Activated CD4-positive, alpha-beta T cell treated with anti-CD3 and anti-CD28 coated beads for 48 hours (primary cell): ENCODE measurements around the gene FAM131C.
"Not testable (repeated sequence)": the region's sequence is repeated elsewhere in the genome, so short reads cannot be mapped to it uniquely, and the experiment has no call there.

Experiments used
- DNase-seq: peaks from one replicate; pipeline ENCODE4 v3.0.0-alpha.2; 2020

FAM131C gene, protein sequence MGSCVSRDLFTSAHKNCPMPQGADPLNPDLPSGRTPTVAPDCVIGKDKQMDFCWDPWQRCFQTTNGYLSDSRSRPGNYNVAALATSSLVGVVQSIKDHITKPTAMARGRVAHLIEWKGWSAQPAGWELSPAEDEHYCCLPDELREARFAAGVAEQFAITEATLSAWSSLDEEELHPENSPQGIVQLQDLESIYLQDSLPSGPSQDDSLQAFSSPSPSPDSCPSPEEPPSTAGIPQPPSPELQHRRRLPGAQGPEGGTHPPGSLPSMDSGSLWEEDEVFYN

DNA sequence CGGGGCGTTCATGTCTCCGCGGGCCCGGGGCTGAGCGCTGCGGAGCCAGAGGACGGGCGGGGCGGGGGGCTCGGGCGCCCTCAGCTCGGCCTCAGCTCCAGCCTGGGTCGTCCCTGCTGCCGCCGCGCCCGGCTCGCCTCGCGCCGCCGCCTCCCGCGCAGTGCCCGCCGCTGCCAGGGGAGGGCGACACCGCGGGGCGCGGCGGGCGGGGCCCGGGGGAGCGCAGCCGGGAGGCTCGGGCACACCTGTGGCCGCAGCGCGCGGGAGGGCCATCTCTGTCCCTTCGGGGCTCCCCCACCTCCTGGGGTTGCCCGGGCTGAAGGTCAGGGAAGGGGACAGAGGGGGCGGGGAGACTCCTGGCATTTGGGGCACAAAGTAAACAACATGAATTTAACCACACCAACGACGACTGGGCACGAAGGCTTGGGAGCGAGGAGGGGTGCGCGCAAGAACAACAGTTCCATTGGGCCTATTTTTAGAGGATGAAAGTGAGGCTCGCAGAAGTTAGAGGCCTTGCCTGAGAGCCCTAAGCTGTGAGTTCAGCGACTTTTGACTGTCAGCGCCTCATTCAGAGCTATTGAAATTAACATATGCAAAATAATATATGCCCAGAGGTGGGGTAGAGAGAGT, at the start of gene FAM131C:
Gene FAM131C (minus strand): TSS at position 162 of the 630 bp plus-strand sequence. CDS start 209 bp downstream, outside the sequence.
- peak; percentile 47 for DNase-seq

DNA sequence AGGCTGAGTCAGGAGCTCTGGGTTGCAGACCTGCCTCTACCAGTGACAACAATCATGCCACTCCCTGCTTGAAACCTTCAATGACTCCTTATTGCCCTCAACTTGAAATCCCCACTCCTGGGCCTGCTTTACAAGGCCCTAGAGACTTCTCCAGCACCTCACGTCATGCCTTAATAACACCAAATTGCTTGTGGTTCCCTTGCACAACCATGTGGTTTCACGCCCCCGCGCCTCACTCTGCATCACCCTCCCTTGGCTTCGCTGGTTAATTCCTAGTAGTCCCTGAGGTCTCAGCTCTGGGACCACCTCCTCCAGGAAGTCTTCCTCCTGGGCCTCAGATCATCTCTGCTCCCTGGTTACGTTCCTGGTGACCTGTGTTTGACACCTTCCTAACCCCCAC, 49.5 kb upstream of the FAM131C start:
- DNase-seq: peak; percentile 73

DNA sequence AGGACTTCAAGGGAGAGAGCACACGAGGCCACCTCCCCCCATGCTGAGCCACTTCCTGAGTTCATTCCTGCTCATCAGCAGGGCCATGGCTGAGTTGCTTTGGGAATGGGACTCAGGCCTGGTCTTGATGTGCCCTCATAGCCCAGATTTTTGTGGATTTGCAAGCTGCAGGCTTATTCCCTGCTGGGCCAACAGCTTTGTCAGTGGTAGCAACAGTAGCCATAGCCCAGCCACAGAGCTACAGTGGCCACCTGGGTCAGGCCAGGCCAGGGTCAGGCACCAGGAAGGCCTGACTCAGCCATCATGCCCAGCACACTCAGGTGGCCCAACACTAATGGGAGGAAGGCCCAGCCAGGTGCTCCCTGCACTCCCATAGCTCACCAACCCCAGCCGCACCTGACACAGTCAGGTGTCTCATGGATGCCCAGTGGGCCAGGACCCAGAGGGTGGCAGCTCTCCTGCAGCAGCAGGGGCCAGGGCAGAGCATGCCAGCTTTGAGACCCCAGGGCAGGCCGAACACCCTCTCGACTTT, 49.0 kb upstream of the FAM131C start:
- no peak for DNase-seq

DNA sequence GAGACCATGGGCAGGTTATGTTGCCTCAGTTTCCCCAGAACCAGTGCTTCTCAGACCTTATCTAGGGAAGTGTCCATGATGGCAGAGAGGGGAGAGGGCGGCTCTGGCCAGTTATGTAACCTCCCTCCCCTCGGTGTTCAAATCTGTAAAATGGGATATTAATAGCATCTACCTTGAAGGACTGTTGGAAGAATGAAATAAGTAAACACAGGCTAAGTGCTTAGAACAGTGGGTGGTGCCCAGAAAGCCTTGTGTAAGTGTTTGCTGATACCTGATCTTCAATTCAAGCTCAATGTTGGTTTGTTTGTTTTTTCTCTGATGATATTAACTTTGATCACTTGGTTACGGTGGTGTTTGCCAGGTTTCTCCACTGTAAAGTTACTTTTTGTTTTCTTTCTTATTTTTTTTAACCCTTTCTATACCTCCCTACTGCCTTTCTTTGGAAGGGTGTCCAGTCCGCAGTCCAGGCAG, 47.5 kb upstream of the FAM131C start:
- no peak for DNase-seq

DNA sequence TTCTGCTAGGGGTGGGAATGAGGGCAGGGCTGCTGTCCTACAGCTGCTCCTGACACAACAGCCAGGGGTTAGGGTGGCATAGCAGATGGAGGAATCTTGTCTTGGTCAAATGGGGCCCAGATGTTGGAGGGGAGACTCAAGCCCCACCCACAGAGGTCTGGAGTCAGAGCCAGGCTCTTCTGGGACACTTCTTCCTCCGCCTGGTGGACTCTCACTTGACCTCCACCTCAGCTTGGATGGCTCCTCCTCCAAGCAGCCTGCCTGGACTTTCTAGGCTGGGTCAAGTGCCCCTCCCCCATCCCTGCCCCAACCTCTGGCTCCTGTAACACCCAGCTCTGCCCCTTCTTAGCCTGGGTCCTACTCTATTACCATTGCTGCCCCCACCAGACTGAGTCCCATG, 47.0 kb upstream of the FAM131C start:
- no peak for DNase-seq

DNA sequence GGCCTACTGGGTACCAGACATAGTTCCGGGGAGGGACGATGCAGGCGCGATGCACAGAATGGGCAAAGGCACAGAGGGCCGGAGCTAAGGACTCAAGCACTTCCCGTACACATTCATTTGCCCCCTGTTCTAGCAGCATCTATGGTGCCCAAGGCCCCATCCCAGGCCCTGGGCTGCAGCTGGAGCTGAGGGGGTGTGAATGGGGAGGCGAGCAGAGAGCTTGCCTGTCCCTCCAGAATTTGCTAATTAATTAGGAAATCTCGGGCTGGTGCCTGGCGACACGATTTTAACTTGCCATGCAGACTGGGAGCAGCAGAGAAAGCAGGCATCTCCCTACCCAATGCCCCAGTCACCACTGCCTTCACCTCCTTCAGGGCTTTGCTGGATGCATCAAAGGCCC, 46.5 kb upstream of the FAM131C start:
- no peak for DNase-seq

DNA sequence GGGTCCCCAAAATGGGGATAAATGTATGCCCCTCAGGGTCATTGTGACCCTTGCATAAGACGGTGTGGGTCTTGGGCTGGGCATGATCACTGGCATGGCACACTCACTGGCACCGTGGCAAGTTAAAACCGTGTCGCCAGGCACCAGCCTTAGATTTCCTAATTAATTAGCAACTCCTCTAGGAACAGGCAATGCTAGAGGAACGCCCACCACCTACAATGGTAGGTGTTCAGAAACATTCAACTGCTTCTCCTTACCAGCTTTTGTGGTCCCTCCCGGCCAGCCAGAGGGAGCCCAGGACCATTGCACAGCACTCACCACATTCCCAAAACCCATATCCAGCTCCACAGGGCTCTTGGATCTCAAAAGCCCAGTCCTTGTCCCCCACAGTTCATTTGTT, 46.1 kb upstream of the FAM131C start:
- no peak for DNase-seq

DNA sequence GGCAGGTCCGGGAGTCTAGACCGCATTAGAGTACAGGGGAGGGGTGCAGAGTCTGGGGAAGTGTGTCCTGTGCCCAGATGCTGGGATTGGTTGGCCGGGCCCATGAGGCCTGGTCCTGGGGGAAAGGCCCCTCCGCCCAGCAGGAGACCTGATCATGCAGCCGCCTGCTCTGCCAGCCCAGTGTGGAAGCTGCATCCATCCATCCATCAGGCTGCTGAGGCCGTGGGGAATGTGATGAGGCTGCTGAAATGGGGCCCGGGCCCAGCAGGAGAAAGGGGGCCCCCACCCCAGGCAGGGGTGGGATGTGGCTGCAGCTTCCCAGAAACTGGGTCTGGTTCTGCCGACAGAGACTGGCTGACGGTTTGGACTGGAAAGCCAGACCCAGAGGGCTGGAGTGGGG, 45.3 kb upstream of the FAM131C start:
- DNase-seq: no peak

DNA sequence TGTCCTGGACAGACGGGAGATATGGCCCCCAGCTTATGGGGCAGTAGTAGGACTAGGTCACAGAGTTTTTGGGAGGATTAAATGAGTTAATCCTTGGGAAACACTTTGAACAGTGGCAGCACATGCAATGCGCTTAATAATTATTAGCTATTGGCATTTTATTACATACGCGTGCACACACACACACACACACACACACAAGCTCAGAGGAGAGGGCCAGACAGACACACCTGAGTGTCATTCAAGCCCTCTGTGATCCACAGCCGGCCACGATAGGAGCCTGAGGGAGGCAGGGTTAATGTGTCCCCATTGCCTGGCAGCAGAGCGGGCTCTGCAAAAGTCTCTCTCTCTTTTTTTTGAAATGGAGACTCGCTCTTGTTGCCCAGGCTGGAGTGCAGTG, 44.5 kb upstream of the FAM131C start:
- no peak for DNase-seq

DNA sequence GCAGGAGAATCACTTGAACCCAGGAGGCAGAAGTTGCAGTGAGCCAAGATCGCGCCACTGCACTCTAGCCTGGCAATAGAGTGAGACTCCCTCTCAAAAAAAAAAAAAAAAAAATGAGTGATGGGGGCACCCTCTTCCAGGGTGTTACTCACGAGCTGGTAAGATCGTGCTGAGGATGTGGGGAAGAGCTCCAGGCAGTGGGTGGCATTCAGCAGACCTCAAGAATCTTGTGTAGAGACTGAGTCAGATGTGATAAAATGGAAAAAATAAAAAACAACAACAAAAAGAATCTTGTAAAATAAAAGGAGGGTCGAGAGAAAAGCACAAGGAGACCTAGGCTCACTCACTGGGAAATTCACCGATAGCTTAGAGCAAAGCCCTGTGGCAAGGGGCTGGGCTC, 43.9 kb upstream of the FAM131C start:
- DNase-seq: no peak

DNA sequence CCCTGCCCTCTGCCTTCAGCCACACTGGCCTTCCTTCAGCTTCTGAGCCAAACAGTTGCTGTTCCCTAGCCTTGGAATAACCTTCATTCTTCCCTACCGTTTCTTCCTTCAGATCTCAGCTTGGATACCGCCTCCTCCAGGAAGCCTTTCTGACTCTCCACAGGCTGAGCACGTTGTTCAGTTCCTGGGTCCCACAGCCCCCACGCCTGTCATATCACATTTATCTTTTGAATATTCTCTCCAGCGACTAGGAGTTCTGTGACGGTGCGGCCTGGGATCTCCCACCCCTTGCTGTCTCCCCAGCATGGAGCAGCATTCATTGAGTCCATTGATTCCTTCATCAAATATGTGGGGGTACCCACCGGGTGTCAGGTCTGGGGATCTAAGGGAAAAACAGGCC, 43.2 kb upstream of the FAM131C start:
- DNase-seq: no peak

DNA sequence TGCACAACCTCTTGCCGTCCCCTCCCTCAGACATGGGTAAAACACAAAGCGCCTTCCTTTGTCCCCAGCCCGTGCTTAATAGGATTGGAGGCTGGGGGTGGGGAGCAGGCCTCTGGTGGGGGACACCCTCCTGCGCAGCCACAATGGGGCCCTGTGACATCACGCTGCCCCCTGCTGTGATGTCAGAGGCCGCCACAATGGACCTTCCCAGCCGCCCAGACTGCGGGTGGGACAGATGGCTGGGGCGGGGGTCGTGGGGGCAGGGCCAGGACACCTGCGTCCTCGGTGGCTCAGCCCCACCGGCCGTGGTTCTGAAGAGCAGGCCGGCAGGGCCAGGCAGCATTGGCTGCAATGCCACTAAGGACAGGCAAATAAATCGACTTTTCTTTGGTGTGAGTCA, 42.6 kb upstream of the FAM131C start:
- no peak for DNase-seq

DNA sequence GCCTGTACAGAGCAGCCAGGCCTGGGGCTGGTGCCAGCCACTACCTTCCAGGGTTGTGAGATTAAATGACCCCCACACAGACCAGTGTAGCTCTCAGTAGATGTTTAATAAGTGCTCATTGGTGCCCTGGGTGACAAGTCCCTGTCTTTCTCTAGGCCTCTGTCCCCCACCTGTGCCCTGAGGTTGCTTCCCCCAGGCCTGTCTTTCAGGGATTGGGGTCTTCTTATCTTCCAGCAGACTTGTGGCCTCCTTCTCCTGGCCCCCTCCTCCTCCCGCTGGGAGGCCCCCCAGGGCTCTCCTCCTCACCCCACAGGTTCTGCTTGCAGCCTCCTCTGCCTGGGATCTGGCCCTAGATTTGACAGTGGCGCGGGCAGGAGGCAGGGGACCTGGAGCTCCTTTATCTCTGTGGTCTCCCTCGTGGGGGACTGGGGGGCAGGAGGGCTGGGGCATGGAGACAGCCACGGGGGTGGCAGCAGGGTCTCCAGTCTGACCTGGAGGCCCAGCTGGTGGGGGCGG, 42.1 kb upstream of the FAM131C start:
- DNase-seq: no peak

DNA sequence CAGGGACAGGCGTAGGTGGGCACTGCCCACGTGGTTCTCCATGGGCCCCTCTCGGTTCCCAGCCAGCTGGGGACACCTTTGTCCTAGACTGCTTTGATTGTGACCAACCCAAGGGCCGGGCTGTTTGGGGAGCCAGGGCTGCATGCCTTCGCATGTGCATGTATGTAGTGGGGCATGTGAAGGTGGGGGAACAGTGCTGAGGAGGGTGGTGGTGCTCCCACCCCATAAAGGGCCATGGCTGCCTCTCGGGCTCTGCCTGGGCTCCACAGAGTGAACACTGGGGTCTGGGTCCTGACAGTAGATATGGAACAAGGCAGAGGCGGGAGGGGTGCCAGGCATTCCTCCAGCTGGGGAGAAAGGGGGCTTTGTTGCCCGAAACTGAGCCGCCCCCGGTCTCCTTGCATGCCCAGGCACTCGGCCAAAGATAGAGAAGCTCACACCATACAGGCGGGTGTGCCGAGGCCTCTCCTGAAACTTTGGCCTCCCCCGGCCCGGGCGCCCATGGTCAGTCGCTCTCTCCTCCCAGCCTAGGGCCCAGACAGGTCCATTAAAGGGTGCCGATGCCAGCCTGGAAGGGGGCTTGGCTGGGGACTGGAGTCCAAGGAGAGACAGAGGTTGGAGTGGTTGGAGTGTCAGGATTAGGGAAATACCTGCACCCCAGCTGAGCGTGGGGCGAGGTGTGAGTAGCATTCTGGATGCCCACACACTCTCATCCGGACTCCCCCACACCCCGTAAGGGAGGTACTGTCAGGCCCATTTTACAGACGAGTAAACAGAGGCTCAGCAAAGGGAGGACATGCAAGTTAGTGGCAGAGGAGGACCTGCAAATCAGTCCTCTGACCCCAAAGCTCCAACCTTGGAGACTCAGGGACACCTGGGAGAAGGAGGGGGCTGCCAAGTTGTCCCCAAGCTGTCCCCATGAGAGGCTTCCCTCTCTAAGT, 41.3 kb upstream of the FAM131C start:
- no peak for DNase-seq

DNA sequence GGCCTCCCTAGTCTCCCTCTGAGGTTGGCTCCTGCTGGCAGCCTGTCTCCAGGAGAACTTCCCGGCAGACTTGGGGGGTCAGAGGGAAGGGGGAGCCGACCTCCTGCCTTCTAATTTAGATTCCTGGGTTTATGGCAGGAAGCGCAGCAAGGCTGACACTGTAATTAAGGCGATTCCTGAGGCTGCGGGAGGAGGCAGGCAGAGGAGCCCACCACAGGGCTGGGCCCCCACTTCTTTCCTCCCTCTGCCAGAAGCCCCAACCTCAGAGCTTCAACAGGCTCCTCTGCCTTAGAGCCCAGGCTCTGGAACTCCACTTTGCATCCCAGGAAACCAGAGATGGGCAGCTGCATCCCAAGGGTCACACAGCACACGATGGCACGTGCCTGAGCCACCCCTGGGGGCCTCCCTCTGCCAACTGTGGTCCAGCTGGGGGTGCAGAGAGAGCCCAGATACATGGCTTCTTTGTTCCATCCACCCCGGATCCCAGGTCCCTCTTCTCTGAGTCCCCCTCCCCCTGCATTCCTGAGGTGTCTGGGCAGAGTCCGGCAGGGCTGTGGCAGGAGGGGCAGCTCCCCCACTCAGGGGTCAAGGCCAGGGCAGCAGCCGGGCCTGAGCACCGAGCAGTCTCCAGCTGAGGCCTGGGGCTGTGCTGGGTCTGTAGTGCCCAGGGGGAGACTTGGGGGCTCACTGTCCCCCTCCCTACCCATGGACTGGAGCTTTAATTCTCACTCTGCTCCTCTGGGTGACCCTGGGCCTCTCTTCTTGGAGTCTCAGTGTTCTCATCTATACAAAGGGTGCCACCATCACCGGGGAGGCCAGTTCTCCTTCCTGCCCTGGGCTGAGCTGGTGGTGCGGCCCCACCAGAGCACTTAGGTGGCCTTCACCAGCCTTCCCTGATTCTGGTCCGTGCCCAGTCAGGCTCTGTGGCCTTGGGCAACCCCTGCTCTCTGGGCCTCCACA, 39.4 kb upstream of the FAM131C start:
- DNase-seq: no peak

DNA sequence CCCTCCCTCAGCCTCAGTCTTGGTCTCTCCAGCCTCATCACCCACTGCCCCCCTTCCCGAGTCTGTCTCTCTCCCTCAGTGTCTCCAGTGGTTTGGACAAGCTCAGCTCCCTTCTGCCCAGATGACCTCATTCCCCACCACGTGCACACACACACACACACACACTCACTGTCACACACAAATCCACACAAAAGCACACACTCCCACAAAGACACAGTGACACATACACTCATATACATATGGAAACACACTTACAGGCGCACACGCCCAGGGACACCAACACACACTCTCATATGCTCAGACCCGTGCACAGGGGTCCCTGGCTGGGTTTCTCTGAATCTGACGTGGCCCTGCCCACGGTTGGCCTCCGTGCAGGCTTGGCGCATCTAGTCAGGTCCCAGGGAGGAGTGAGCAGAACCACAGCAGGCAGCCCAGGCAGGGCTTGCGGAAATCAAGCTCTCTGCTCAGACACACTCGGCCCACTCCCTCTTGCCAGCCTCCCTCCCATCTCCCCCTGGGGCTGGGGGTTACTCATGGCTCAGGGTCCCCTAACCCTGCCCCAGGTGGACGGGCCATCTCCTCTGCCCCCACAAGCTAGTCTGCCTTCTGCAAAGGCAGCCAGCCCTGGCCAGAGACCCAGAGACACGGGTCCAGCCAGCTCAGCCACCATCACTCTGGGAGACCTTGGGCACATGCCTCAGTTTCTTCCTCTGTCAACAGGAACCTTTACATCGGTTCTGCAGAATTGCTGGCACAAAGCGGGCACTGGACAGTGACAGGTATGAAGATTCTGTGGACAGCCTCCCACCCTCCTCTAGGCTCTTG, 38.5 kb upstream of the FAM131C start:
- no peak for DNase-seq

DNA sequence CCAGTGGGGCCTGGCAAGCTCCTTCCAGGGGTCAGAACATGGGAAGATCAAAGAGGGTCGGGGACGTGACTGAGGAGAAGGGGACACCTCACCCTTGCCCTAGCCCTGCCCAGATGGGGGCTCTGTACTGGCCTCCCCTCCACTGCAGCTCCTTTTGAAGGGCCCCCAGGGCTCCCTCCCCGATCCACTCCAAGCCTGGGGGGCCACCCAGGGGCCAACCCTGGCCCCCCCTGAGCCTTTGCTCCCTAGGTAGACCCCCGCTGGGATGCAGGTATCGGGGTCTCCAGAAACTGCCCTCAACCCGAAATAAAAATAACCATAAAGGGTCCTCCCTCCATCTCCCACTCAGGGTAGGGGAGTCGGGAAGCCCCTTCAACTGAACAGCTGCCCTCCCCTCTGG, 37.4 kb upstream of the FAM131C start:
- DNase-seq: no peak

DNA sequence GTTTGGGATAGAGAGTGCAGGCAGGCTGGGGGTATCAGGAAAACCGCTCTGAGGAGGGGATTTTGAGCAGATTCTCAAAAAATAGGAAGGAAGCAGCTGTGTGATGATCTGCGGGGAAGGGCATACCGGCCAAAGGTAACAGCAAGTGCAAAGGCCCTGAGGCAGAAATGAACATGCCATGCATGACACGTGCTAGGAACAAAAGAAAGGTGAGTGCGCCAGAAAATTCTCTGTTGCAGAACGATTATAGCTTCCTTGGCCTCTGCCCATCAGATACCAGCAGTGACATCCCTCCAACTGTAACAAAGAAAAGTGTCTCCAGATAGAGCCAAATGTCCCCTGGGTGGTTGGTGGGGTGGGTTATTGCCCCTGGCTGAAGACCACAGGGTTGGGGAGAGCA, 37.0 kb upstream of the FAM131C start:
- no peak for DNase-seq

DNA sequence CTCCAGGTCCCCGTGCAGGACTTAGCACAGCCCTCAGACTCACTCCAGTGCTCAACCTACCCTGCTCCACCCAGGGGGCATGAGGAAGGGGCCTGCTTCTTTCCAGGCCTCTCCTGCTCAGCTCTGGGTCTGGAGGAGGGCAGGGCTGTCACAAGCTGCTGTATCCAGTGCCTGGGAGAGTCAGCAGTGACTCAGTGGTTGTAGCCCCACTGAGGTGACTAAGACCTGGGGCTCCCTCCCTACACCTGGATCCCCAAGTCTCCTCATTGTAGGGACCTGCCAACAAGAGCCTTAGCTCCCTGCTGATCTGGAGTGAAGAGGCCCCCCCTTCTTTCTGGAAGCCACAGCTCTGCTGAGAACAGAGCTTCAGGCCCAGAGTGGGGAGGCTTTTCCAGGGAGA, 36.1 kb upstream of the FAM131C start:
- DNase-seq: no peak

DNA sequence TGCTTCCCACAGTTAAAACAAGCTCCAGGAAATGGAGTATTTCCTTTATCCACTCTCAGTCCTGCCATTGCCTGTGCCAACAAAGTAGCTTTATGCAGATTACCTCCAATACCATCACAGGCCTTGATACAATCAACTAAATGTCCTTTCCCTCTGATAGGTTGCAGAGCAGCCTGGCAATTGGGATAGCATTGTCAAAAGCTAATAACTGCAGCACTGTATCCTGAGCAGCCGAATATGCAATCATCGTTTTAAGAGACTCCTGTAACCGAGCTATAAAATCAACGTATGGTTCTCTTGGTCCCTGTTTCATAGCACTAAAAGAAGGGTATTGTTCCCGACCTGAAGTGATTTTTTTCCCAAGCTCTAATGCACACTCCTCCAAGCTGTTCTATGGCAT, 33.6 kb upstream of the FAM131C start:
- not testable (repeated sequence) for DNase-seq

DNA sequence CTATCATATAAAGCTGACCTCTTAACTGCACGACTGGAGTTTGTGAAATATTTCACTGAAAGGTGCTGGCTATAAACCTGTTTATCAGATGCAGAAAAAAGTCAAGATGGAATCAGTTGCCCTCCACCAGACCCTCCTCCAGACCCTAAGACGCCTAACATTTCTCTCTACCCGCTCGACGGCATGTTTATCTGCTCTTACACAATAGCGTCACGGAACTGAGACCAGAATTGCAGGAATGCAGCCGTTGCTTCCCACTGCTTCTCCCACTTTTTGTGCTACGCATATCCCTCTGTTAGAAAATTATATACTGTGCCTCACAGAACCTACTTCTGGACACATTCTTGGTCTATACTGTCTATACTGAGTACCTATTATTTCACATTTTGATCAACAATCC, 28.2 kb upstream of the FAM131C start:
- no peak for DNase-seq
